Activated CD4-positive, alpha-beta T cell treated with anti-CD3 and anti-CD28 coated beads, Interleukin-2, Interleukin-4, amounts not matched to agents 100 ng/mL and 50 ng/mL, durations not matched to agents 16 hours and 8 hours (primary cell): ENCODE data around the gene PCGF3.
"Not testable (repeated sequence)": the region's sequence is repeated elsewhere in the genome, so short reads cannot be mapped to it uniquely, and the experiment has no call there.

ENCODE experiments used
- DNase-seq: peaks from one replicate; pipeline ENCODE4 v3.0.0-alpha.2; 2020; ENCODE audit warnings: low spot score

The PCGF3 gene

DNA sequence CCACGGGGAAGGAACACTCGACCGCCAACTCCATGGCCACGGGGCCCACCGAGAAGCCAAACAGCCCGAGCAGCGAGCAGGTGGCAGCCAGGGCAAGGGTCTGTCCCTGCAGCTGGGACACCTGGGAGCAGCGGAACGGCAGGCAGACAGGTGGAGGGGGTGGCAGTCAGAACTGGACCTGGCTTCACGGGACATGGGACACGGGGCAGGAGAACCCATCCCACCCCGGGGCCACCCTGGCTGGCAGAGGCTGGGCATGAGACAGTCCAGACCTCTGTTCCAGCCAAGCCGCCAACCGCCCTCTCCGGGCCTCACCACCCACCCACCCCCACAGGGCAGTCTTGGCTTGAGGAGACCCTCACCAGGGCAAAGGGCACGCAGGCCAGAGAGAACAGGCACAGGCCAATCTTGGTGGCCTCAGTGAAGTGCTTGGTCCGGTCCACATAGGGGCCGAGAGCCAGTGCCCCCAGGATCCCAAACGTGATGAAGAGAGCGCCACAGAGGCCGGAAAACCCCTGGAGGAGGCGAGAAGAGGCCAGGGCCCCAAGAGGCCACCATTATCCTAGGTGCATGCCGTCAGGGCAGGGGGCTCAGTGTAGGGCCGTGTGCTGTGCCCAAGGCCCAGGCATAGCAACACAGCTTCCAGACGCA lies 22.3 kb upstream of the PCGF3 start:
- no peak for DNase-seq

- peak; percentile 33 for DNase-seq
Measured at GRCh38 chr4:683982-684622, 21.5 kb upstream of the PCGF3 start.

DNA sequence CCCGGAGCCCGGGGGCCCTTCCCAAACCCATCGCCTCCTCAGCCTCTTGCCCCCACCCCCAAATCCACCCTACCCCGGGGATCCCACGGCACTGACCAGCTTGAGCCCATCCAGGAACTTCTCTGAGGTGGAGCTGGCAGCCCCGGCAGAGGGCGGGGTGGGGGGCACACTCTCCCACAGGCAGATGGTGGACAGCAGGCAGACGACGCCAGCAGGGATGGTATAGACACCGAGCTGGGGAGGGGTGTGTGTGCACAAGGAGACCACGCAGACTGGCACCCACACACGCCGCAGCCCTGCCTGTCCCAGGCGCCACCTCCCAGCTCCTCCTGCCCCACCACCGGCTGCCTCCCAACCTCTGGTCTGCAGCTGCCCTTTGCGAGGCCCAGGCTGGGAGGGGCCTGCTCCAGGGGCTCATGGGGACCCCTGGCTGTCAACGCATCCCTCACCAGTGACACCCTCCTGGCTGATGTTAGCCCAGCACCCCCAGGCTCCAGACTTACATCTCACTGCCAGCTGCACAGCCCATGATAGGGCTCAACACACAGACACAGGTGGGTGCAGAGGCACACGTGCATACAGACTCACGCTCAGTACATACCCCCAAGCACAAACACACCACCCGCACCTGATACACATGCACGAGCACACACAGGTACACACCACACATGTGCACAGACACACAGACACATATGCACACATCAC lies 20.9 kb upstream of the PCGF3 start:
- DNase-seq: no peak

DNA sequence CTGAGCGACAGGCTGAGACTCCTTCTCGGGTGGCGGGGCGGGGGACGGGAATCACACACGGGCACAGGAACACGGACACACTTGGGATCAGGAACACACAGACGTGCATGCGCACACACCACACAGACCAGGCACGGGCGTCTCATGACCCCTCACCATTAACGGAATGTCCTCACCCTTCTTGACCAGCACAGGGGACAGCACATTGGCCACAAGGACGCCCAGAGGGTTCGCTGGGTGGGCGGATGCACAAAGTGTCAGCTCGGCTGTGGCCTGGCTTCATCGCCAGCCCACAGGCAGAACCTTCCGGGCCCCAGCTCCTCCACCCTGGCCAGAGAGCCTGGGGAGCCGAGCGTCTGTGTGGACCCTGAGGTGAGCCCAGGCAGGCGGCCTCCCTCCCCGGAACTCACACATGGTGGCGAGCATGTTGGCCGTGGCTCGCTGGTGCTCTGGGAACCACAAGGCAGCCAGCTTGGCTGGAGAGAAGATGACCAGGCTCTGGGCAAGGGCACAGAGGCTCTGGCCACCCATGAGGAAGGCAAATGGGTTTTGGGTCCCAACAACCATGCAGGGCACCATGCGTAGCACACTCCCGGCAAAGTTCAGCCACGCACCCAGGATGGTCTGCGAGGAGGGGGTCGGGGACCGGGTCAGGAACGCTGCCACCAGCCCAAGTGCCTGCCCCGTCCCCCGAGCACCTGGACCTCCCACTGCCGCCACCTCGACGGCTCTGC lies 19.8 kb upstream of the PCGF3 start:
- DNase-seq: no peak

DNA sequence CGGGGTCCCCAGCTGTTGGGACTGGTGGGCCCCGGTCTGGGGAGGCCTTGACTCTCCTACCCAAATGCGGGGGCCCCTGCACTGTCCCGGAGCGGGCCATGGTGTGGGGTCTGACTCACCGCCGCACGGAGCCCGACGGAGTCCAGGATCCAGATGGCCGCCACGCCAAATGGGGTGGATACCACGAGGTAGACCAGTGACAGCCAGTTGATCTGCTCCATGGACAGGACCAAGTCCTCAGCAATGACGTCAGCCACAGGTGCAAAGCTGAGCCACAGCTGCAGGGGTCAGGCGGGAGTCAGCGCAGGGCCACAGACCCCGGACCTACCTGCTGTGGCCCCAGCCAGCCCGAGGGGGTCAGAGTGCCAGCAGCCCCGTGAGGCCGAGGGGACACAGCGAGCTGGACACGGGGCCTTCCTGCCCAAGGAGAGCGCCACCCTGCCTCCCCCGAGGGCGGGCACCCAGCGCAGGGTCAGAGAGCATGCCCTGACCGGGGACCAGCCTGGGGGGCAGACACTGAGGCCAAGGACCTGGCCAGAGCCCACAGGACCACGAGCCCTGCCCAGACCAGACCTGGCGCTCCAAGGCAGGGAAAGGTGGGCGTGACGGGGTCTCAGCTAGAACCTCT lies 19.1 kb upstream of the PCGF3 start:
- no peak for DNase-seq

DNA sequence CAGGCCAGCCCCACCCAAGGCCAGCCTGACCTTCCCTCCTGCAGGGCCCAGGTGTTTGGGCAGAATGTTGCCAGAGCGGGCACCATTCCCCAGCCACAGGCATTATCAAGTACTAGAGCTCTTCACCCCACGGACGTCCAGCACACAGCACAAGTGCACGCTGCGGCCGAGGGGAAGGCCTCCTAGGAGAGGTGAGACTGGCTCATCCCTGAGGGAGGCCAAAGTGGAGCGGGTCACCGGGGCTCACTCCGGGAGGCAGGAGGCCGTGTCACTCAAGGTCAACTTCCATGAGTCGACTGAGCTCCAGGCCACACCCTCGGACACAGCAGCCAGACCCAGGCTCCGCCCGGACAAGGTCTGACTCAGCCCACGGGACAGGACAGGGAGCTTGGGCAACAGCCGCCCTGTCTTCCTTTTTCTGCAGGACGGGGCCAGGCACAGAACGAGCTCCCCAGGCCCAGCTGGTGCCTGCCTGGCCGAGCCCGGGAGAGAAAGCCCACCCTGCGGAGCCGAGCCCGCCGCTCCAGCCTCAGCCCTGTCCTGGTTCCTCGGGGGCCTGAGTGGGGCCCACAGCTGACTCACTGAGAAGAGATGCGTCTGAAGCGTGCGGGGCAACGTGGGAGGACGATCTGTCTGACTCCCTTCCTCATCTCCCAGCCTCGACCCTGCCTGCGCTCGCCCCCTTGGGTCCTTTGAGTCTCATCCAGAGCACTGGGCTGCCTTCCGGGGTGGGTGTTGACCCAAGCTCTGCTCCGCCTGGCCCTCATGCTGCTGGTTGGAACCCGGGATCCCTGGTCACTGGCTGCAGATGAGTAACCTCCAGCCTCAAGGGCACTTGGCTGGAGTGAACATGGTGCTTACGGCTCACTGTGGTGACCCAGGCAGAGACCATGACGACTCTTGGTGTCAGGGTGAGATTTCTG lies 18.3 kb upstream of the PCGF3 start:
- DNase-seq: no peak

DNA sequence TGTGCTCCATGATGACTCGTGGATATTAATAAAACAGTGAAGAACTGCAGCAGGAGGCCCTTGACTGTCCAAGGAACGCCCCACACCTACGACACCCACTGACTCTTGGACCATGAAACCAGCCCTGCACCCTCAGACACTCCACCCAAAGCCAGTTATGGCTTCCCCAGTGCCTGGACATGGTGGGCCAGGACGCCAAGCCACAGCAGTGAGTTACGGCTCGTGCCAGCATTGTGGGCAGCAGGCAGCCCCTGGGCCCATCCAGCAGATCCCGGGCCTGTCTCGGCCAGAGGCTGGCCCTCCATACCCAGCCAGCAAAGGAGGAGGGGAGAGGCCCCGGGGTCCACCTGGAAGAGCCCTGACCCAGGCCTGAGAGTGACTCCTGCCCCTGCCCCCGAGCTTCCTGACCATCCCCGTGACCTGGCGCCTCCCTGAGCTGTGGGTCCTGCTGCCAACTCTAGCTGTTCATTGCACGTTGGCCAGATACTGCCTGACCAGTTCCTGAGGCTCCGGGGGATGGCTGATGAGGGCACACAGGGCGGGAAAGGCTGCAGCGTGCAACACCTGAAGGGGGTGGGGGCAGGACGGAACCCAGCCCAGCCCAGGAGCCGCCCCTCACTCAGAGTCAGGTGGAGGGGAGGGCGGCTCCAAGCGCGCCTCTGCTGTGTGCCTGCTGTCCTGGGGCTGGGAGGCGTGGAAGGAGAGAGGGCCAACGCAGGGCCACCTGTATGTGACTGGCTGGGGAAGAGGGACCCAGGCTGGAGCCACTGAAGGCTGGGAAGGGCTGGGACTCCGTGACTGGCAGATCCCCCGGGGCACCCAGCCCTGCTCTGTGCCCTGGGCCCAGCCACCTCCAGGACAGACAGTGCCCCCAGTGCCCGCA lies 17.4 kb upstream of the PCGF3 start:
- no peak for DNase-seq

DNA sequence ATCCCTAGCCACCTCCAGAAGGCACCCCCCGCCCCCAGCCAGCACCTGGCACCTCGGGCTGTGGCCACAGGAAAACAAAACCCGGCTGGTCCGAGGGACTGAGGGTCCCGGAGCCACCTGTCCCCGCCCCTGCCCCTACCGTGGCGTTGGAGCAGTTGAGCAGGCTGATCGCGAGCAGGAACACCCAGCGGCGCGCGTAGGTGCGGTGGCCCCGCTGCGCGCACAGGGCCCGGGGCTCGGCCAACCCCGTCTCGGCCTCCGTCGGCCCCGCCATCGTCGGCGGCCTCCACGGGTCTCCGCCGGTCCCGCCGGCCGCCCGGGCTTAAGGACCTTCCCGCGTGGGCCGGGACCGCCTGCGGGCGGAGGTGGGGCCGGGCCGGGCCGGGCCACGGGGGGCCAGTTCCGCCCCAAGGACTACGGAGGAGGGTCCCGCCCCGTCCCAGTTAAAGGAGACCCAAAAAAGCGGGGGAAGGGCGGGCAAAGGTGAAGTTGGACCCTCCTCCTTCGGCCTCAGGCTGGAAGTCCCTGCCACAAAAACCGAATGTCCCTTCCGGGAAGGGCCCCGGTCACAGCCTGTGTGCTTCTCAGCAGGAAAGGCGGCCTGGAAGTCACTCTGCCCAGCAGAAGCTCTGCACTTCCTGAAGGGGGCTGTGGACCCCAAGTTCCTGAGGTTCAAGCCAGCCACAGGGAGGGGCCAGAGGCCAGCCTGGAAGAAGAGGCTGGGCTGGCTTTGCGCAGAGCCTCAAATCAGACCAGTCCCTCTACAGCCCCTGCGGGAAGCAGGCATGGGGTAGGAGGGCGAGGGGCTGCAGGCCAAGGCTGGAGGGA lies 16.6 kb upstream of the PCGF3 start, which contains the start of gene SLC49A3:
TSS of gene SLC49A3 (minus strand) at position 298 of the 828 bp plus-strand sequence. CDS start at position 274, 24 bp downstream.
- DNase-seq: no peak

- DNase-seq: no peak
Measured at GRCh38 chr4:689723-690122, 15.9 kb upstream of the PCGF3 start.

DNA sequence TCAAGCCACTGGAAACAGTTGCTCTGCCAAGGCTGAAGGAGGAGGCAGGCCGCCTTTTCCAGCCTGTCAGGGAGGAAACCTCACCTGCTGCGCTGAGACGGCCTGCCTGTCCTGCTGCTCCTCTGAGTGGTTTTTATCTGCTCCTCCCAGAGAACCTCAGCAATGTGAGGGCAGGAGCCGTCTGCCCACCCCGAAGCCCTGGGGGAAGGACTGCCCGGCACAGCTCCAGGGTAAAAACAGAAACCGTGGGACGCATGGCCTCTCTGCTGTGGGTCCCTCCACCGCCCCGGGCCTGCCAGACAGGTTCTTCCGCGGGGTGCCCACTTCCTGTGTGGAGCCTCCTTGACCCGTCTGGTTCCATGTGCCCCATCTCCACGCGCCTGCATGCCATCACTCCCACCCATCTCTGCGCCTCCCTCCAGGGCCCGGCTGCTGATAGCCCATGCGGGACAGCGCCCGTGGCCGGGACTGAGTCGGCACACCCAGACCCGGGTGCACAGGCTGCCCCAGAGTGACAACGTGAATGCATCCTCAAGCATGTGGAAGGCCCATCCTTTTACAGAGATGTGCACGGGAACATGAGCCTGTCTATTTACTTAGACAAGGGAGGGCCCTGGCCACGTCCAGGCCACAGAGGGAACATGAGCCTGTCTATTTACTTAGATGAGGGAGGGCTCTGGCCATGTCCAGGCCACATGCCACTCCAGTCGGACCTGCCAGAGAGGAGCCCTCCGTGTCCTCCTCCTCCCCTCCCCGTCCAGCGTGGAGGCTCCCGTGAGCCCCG lies 12.7 kb upstream of the PCGF3 start:
- DNase-seq: no peak

GRCh38 chr4:694341-694940 lies 11.2 kb upstream of the PCGF3 start:
- DNase-seq: not testable (repeated sequence)

DNA sequence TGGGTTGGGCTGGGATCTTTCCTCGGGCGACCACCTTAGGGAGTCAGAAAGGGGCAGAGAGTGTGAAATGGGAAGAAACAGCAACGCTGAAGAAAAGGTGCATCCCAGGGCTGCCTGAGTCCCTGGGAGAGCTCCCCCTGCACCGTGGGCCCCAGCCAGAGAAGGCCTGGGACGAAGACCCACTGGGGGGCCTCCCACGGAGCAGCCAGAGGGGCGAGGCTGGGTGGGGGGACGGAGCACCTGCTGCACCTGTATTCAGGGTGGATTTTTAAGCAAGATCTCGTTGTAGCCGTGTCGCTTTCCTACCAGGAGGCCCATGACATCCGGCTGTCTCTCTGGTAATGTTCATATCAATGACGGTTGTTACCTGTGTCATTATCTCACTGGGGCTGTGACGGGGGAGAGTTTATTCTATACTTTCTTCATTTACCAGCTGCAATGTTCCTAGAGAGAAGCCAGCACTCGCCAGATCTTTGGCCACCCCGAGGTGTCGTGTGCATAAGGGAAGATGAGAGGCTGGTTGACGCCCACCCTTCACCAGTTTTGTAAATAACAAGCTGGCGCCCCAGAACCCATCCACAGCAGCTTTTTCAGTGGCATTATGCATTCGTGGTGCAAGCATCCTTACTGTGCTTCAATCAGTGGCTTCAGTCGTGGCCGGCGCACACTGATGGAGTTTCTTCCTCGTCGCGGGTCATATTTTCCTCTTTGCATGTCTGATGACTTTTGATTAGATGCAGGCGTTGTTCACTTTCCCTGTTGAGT lies 5.6 kb upstream of the PCGF3 start:
- DNase-seq: no peak

DNA sequence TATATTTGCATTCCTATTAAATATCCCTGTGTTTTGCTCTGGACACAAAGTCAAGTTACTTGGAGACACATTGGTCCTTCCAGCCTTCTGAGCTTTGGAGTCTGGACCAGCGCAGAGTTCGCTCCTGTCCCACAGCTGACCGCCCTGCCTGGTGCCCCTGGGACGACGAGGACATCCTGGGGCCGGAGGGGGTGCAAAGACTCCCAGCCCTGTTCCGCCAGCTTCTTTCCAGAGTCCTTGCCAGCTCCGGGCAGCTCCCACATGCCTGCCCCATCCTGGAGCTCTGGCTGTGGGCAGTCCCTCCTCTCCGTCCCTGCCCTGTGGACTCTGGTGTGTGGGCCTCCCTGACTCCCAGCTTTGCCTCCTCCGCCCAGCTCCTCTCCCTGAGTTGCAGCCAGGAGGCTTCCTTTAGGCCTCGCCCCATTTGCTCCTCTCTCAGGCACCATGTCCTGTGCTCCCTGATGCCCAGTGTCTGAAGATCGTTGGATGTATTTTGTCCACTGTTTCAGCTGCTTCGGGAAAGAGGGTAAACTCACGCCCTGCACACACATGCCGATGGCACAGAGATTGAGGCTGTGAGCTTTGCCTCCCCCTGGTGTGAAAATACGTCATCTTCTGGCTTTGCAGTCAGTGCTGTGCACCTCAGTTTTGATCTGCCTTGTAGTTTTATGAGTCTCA lies 4.9 kb upstream of the PCGF3 start:
- DNase-seq: no peak

GRCh38 chr4:702618-703048 lies 3.0 kb upstream of the PCGF3 start:
- no peak for DNase-seq

DNA sequence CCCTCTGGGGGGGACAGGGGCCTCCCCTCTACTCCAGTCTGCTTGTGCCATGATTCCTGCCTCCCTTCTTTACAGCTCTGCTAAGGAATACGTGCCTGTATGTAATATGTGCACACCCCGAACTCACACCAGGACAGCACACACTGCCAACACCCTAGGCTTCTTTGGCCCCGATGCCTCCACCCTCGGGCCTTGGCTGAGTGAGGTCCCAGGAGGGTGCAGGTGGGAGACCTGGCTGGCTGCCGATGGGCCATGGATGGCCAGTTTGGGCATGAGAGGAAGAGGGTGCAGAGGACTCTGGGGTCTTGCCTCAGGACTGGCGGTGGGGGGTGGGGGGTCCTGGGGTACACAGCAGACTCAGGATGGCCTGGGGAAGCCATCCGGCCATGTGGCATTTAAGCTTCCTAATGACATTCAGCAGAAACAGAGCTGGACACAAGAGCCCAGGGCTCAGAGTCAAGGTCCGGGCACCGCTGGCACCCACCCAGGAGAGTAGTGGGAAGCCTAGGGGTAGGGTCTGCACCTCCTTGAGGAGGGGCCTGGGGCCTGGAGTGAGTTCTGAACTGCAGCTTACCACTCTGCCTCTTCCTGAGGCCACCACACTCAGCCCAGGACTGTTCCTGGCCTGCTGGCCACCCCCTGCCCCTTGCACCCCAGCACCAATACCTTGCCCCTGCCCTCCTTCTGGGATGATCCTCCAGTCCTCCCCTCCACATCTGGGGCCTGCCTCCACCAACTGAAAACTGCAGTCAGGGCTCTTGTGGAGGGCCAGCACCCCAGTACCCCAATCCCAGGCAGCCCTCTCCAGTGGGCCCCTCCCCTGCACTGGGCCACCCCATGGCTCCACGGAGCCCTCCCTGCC lies 2.1 kb upstream of the PCGF3 start:
- no peak for DNase-seq
